ENCODE data around the gene RPL15. TPM values are rescaled to one million over a fixed set of nuclear protein-coding genes. Genes with fewer than 3 reads are reported as not detected.

Gene RPL15
- total and polyA plus RNA-seq, 4 donors, result 604 to 1,364 (median 1,055) TPM

DNA sequence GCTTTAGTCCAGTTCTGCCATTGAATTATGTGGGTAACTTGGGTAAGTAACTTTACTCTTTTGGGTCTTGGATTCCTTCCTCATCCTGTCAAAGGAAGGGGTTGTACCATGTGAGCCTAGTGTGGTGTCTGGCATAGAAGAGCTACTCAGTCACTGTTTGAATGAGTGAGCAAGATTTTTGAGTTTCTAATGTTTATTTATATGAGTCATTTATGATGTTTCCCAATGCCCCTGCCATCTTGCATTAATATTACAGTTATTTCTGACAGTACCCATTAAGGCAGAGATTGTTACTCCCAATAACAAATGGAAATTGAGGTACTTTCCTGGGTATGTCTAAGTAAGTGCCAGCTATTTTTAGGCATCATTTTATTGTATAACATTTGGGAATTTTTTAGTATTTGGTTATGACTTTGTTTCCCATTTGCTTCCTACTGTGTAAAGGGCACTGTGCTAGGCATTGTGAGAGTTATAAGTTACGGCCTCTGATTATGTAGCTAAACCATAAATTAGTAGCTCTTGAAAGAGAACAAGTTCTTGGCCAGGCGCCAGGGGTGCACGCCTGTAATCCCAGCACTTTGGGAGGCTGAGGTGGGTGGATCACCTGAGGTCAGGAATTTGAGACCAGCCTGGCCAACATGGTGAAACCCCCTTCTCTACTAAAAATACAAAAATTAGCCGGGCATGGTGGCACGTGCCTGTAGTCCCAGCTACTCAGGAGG is 51.7 kb downstream of the RPL15 start (continued):
- TF ChIP-seq NR2F2 (IDR thresholded peaks at IDR 0.05) (no peak), GABPA (IDR thresholded peaks at IDR 0.05 in 1 of 2, conservative IDR thresholded peaks at IDR 0.05 in 1 of 2) (no peak)
- TF ChIP-seq, protein P1, sequence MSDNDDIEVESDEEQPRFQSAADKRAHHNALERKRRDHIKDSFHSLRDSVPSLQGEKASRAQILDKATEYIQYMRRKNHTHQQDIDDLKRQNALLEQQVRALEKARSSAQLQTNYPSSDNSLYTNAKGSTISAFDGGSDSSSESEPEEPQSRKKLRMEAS (IDR thresholded peaks at IDR 0.05), result no peak

- Histone ChIP-seq H3K27ac (ENCODE audit: low read depth in 1 of 2, low read length in 2 of 2) (no peak overlapping the region), H3K9ac (ENCODE audit: low read depth in 1 of 2, low read length in 2 of 2) (no peak overlapping the region), H3K27me3 (ENCODE audit: control insufficient read depth in 4 of 4, insufficient read depth in 4 of 4, low read length in 3 of 4) (no peaks in the 10 kb centered on the region), H3K36me3 (ENCODE audit: control insufficient read depth in 4 of 4, insufficient read depth in 3 of 4, low read depth in 1 of 4, low read length in 3 of 4) (peaks cover 10 to 47% (median 24%) of the 10 kb centered on the region in 4 donors), H3K4me1 (ENCODE audit: control insufficient read depth in 4 of 4, insufficient read depth in 4 of 4, low read length in 3 of 4) (no peaks in the 10 kb centered on the region), H3K4me3 (ENCODE audit: low read depth in 1 of 3, low read length in 3 of 3) (no peak overlapping the region), H3K9me3 (ENCODE audit: control insufficient read depth in 4 of 4, low read length in 3 of 4) (no peaks in the 10 kb centered on the region)
- 94% methylated on average over 4 of the region's 4 CpGs for WGBS
- no peak for DNase-seq (ENCODE audit: low spot score)
- TF ChIP-seq, protein P2, sequence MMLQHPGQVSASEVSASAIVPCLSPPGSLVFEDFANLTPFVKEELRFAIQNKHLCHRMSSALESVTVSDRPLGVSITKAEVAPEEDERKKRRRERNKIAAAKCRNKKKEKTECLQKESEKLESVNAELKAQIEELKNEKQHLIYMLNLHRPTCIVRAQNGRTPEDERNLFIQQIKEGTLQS (IDR thresholded peaks at IDR 0.05), result no peak
- TF ChIP-seq RAD21 (IDR thresholded peaks at IDR 0.05) (no peak), NR2F2 (IDR thresholded peaks at IDR 0.05) (no peak), EGR1 (IDR thresholded peaks at IDR 0.05; ENCODE audit: low read depth in 2 of 2) (no peak), REST (IDR thresholded peaks at IDR 0.05) (no peak), HNF4G (IDR thresholded peaks at IDR 0.05) (no peak), SP1 (IDR thresholded peaks at IDR 0.05) (no peak), HNF4A (conservative IDR thresholded peaks at IDR 0.05) (no peak), GABPA (IDR thresholded peaks at IDR 0.05 in 1 of 2, conservative IDR thresholded peaks at IDR 0.05 in 1 of 2) (no peak), RXRA (IDR thresholded peaks at IDR 0.05) (no peak), TAF1 (conservative IDR thresholded peaks at IDR 0.05) (no peak), FOXA2 (IDR thresholded peaks at IDR 0.05) (no peak), YY1 (IDR thresholded peaks at IDR 0.05) (no peak), FOXA1 (IDR thresholded peaks at IDR 0.05) (no peak), JUND (IDR thresholded peaks at IDR 0.05) (no peak)
- TF ChIP-seq, protein P3, sequence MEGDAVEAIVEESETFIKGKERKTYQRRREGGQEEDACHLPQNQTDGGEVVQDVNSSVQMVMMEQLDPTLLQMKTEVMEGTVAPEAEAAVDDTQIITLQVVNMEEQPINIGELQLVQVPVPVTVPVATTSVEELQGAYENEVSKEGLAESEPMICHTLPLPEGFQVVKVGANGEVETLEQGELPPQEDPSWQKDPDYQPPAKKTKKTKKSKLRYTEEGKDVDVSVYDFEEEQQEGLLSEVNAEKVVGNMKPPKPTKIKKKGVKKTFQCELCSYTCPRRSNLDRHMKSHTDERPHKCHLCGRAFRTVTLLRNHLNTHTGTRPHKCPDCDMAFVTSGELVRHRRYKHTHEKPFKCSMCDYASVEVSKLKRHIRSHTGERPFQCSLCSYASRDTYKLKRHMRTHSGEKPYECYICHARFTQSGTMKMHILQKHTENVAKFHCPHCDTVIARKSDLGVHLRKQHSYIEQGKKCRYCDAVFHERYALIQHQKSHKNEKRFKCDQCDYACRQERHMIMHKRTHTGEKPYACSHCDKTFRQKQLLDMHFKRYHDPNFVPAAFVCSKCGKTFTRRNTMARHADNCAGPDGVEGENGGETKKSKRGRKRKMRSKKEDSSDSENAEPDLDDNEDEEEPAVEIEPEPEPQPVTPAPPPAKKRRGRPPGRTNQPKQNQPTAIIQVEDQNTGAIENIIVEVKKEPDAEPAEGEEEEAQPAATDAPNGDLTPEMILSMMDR (IDR thresholded peaks at IDR 0.05; ENCODE audit: low read depth, low read length, missing input control), result no peak
- TF ChIP-seq, protein P1 (IDR thresholded peaks at IDR 0.05), result no peak
- TF ChIP-seq, protein P4, sequence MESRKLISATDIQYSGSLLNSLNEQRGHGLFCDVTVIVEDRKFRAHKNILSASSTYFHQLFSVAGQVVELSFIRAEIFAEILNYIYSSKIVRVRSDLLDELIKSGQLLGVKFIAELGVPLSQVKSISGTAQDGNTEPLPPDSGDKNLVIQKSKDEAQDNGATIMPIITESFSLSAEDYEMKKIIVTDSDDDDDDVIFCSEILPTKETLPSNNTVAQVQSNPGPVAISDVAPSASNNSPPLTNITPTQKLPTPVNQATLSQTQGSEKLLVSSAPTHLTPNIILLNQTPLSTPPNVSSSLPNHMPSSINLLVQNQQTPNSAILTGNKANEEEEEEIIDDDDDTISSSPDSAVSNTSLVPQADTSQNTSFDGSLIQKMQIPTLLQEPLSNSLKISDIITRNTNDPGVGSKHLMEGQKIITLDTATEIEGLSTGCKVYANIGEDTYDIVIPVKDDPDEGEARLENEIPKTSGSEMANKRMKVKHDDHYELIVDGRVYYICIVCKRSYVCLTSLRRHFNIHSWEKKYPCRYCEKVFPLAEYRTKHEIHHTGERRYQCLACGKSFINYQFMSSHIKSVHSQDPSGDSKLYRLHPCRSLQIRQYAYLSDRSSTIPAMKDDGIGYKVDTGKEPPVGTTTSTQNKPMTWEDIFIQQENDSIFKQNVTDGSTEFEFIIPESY (IDR thresholded peaks at IDR 0.05), result no peak
Measured at GRCh38 chr3:23969393-23969792, 52.5 kb downstream of the RPL15 start.

Other genes starting within 250 kb of the RPL15 start
- gene UBE2E1, start 111.2 kb upstream of the RPL15 start, total RNA-seq, result 10 to 100 TPM; 26.6 to 31.8 TPM
- 10 to 100 TPM in 1 of 2 donors, 1 to 10 TPM in 1; 6.6 to 24.2 TPM for gene UBE2E1, start 111.2 kb upstream of the RPL15 start, polyA plus RNA-seq
- gene NKIRAS1, start 142 bp upstream of the RPL15 start, total RNA-seq, result 10 to 100 TPM in 1 of 2 donors, 1 to 10 TPM in 1; 4.6 to 12.6 TPM
- 10 to 100 TPM in 1 of 2 donors, 1 to 10 TPM in 1; 5.6 to 11.2 TPM for gene NKIRAS1, start 142 bp upstream of the RPL15 start, polyA plus RNA-seq
- gene NR1D2, start 28.2 kb downstream of the RPL15 start, total RNA-seq, result 10 to 100 TPM in 1 of 2 donors, 1 to 10 TPM in 1; 8.8 to 25.5 TPM
- gene NR1D2, start 28.2 kb downstream of the RPL15 start, polyA plus RNA-seq, result 1 to 10 TPM; 7.3 to 9.7 TPM

Data from liver (tissue), 9 donors.